H1 (cell line): ENCODE data around the gene LBR. TPM values are rescaled to one million over a fixed set of nuclear protein-coding genes. Genes with fewer than 3 reads are reported as not detected.

ENCODE experiments used
- CTCF ChIA-PET: fragments of 300-600 bp; sonication (Branson Sonifier 250); formaldehyde crosslinking; loops from one replicate; lab custom pipeline; 2021; ENCODE audit not compliant: partially characterized antibody; lab: Charles Lee
- POLR2A ChIA-PET: fragments of 300-600 bp; sonication (Branson Sonifier 250); formaldehyde crosslinking; loops from one replicate; lab custom pipeline; 2021; ENCODE audit warnings: inconsistent platforms; ENCODE audit not compliant: partially characterized antibody; lab: Charles Lee
- DNase-seq, 2 experiments: peaks; one replicate each; pipeline versions ENCODE4 v3.0.0 to v3.0.0-alpha.2; 2010 to 2022; ENCODE audit warnings: low spot score in 2 of 2, low read depth in 1 of 2, mixed read lengths in 1 of 2
- FAIRE-seq: peaks from 2 replicates; lab custom pipeline; 2011; peaks lifted over from hg19 to GRCh38; lab: Jason Lieb, UNC
- H2AFZ ChIP-seq: 2 replicates; pipeline ENCODE4 v1.8.1; 2012; ENCODE audit warnings: low read length, inconsistent platforms
- H2AK5ac ChIP-seq: 2 replicates; pipeline ENCODE4 v1.6.1; 2013; ENCODE audit warnings: low read depth, low read length
- H2BK120ac ChIP-seq: replicated peaks from 2 replicates; pipeline ENCODE3; 2013; ENCODE audit warnings: low read depth, low read length, inconsistent platforms
- H2BK12ac ChIP-seq: 2 replicates; pipeline ENCODE4 v1.6.1; 2013; ENCODE audit warnings: low read depth, low read length
- H2BK15ac ChIP-seq: 2 replicates; pipeline ENCODE4 v1.6.1; 2013; ENCODE audit warnings: low read length
- H2BK20ac ChIP-seq: 2 replicates; pipeline ENCODE4 v1.6.1; 2013; ENCODE audit warnings: low read length
- H2BK5ac ChIP-seq: 2 replicates; pipeline ENCODE4 v1.6.1; 2013; ENCODE audit warnings: low read depth, low read length
- H3K14ac ChIP-seq: 2 replicates; pipeline ENCODE4 v1.6.1; 2013; ENCODE audit warnings: inconsistent platforms; ENCODE audit not compliant: insufficient read length
- H3K18ac ChIP-seq: 2 replicates; pipeline ENCODE4 v1.6.1; 2013; ENCODE audit warnings: low read length; ENCODE audit errors: extremely low read depth
- H3K23ac ChIP-seq: 2 replicates; pipeline ENCODE4 v1.6.1; 2013; ENCODE audit warnings: inconsistent platforms; ENCODE audit not compliant: insufficient read length
- H3K23me2 ChIP-seq: 2 replicates; pipeline ENCODE4 v1.6.1; 2013; ENCODE audit warnings: low read depth, low read length
- H3K27ac ChIP-seq: 2 replicates; pipeline ENCODE4 v1.6.1; 2011; ENCODE audit warnings: low read depth, low read length, inconsistent platforms
- H3K27me3 ChIP-seq, 4 experiments: replicated peaks in 1 of 4; 1 replicate in 1 of 4; 2 replicates in 3 of 4; pipeline versions ENCODE4 v1.6.1 to v1.8.1; 2011 to 2013; ENCODE audit warnings: low read length in 3 of 4, mild to moderate bottlenecking in 3 of 4, inconsistent platforms in 2 of 4, mixed read lengths in 2 of 4, moderate library complexity in 1 of 4; ENCODE audit not compliant: control insufficient read depth in 3 of 4, insufficient read depth in 3 of 4; ENCODE audit errors: extremely low read depth in 1 of 4
- H3K36me3 ChIP-seq, 4 experiments: 2 replicates each; pipeline versions ENCODE4 v1.6.1 to v1.8.1; 2011 to 2013; ENCODE audit warnings: mild to moderate bottlenecking in 4 of 4, low read length in 3 of 4, moderate library complexity in 2 of 4, control low read depth in 1 of 4, inconsistent platforms in 1 of 4; ENCODE audit not compliant: insufficient read depth in 4 of 4, control insufficient read depth in 2 of 4
- H3K4ac ChIP-seq: replicated peaks from 2 replicates; pipeline ENCODE3; 2013; ENCODE audit warnings: low read length, low read depth, mixed read lengths, inconsistent platforms; ENCODE audit not compliant: insufficient read length
- H3K4me1 ChIP-seq, 4 experiments: replicated peaks in 1 of 4; 1 replicate in 1 of 4; 2 replicates in 3 of 4; pipeline versions ENCODE4 v1.6.1 to v1.8.1; 2011 to 2013; ENCODE audit warnings: low read length in 3 of 4, inconsistent platforms in 2 of 4, mixed read lengths in 1 of 4; ENCODE audit not compliant: insufficient read depth in 4 of 4, control insufficient read depth in 3 of 4
- H3K4me2 ChIP-seq, 2 experiments: 2 replicates each; pipeline versions ENCODE4 v1.6.1 to v1.8.1; 2011 to 2013; ENCODE audit warnings: low read depth in 2 of 2, low read length in 2 of 2, control low read depth in 1 of 2, inconsistent platforms in 1 of 2, mild to moderate bottlenecking in 1 of 2; ENCODE audit not compliant: insufficient read depth in 1 of 2
- H3K4me3 ChIP-seq, 4 experiments: fragments of 200-600, 300-600 bp in 1 of 4; sonication (generic), shearing (Covaris generic), sonication (Bioruptor Twin) in 1 of 4; 2 replicates each; pipeline versions ENCODE4 v1.5.1 to v1.8.1; 2011 to 2016; ENCODE audit warnings: low read length in 4 of 4, low read depth in 3 of 4, control low read depth in 2 of 4, inconsistent platforms in 2 of 4, mild to moderate bottlenecking in 2 of 4, mixed read lengths in 1 of 4, moderate library complexity in 1 of 4; ENCODE audit not compliant: insufficient read depth in 2 of 4; ENCODE audit errors: extremely low read depth in 1 of 4
- H3K56ac ChIP-seq: replicated peaks from 2 replicates; pipeline ENCODE3; 2013; ENCODE audit warnings: low read depth, mild to moderate bottlenecking, mixed read lengths, low read length, inconsistent platforms; ENCODE audit not compliant: insufficient read length
- H3K79me1 ChIP-seq: 2 replicates; pipeline ENCODE4 v1.6.1; 2013; ENCODE audit warnings: low read depth, low read length, control low read depth
- H3K79me2 ChIP-seq, 2 experiments: 2 replicates each; pipeline versions ENCODE4 v1.6.1 to v1.8.1; 2012 to 2013; ENCODE audit warnings: low read length in 2 of 2, mild to moderate bottlenecking in 2 of 2, inconsistent platforms in 1 of 2; ENCODE audit not compliant: insufficient read depth in 2 of 2, control insufficient read depth in 1 of 2
- H3K9ac ChIP-seq, 4 experiments: replicated peaks in 1 of 4; 1 replicate in 1 of 4; 2 replicates in 3 of 4; pipeline versions ENCODE4 v1.6.1 to v1.8.1; 2011 to 2013; ENCODE audit warnings: low read depth in 3 of 4, low read length in 3 of 4, control low read depth in 2 of 4, mild to moderate bottlenecking in 2 of 4, moderate library complexity in 2 of 4, inconsistent platforms in 1 of 4; ENCODE audit errors: extremely low read depth in 1 of 4
- H3K9me3 ChIP-seq, 2 experiments: 2 replicates each; pipeline versions ENCODE4 v1.6.1 to v1.8.1; 2012 to 2013; ENCODE audit warnings: mild to moderate bottlenecking in 2 of 2, moderate library complexity in 2 of 2, control low read depth in 1 of 2, inconsistent platforms in 1 of 2, low read depth in 1 of 2, low read length in 1 of 2, mixed read lengths in 1 of 2; ENCODE audit not compliant: insufficient read depth in 2 of 2
- H4K20me1 ChIP-seq, 2 experiments: replicated peaks in 1 of 2; 2 replicates each; pipeline versions ENCODE3 to v1.8.1; 2011 to 2013; ENCODE audit warnings: inconsistent platforms in 2 of 2, low read length in 2 of 2, mild to moderate bottlenecking in 1 of 2; ENCODE audit not compliant: insufficient read depth in 2 of 2, control insufficient read depth in 1 of 2
- H4K5ac ChIP-seq: 2 replicates; pipeline ENCODE4 v1.6.1; 2013; ENCODE audit warnings: low read length, low read depth, mixed read lengths, inconsistent platforms; ENCODE audit not compliant: insufficient read length
- H4K8ac ChIP-seq: 2 replicates; pipeline ENCODE4 v1.8.0; 2013; ENCODE audit warnings: mild to moderate bottlenecking, moderate library complexity, low read length, inconsistent platforms; ENCODE audit not compliant: insufficient read depth; ENCODE audit errors: extremely low read depth
- H4K91ac ChIP-seq: replicated peaks from 2 replicates; pipeline ENCODE3; 2013; ENCODE audit warnings: low read length, mixed read lengths, inconsistent platforms; ENCODE audit not compliant: insufficient read length
- CBX5 ChIP-seq: fragments of 300-800, 300-1000 bp; sonication (generic); IDR thresholded peaks from 2 replicates; pipeline ENCODE4 v1.7.1; 2016; ENCODE audit warnings: antibody characterized with exemption, low read length, low read depth
- CTBP2 ChIP-seq: IDR thresholded peaks from 2 replicates; pipeline ENCODE4 v1.7.0; 2011; ENCODE audit warnings: borderline replicate concordance, mild to moderate bottlenecking, moderate library complexity, mixed read lengths, low read length; ENCODE audit not compliant: insufficient read depth, insufficient read length
- EZH2 ChIP-seq: fragments of 200-600 bp; sonication (generic); IDR thresholded peaks from 2 replicates; pipeline ENCODE4 v1.7.1; 2012; ENCODE audit warnings: low read depth, mild to moderate bottlenecking, moderate library complexity, low read length, inconsistent platforms; ENCODE audit not compliant: severe bottlenecking
- JUN ChIP-seq: IDR thresholded peaks from 2 replicates; pipeline ENCODE4 v1.6.1; 2011; ENCODE audit warnings: low read depth, mild to moderate bottlenecking, improper control_type of control experiment, low read length
- NRF1 ChIP-seq: IDR thresholded peaks from 2 replicates; pipeline ENCODE4 v1.6.1; 2011; ENCODE audit warnings: mild to moderate bottlenecking, low read depth, low read length, improper control_type of control experiment
- POLR2AphosphoS5 ChIP-seq: IDR thresholded peaks from 2 replicates; pipeline ENCODE4 v1.6.1; 2011; ENCODE audit warnings: low read depth, low read length
- RBBP5 ChIP-seq: IDR thresholded peaks from 2 replicates; pipeline ENCODE4 v1.7.1; 2012; ENCODE audit warnings: low read depth, mild to moderate bottlenecking, inconsistent platforms, low read length, moderate library complexity, borderline replicate concordance
- RFX5 ChIP-seq: IDR thresholded peaks from 2 replicates; pipeline ENCODE4 v1.6.1; 2011; ENCODE audit warnings: low read depth, low read length, improper control_type of control experiment, borderline replicate concordance
- RXRA ChIP-seq: IDR thresholded peaks from 2 replicates; pipeline ENCODE4 v1.6.1; 2011; ENCODE audit warnings: low read depth, mild to moderate bottlenecking, low read length, moderate library complexity; ENCODE audit not compliant: insufficient read depth
- SP2 ChIP-seq: IDR thresholded peaks from 2 replicates; pipeline ENCODE4 v1.6.1; 2012; ENCODE audit warnings: mild to moderate bottlenecking, low read length, inconsistent platforms
- SP4 ChIP-seq: IDR thresholded peaks from 2 replicates; pipeline ENCODE4 v1.6.1; 2012; ENCODE audit warnings: low read length, inconsistent platforms
- YY1 ChIP-seq: IDR thresholded peaks from 2 replicates; pipeline ENCODE4 v1.6.1; 2011; ENCODE audit warnings: low read depth, mild to moderate bottlenecking, low read length
- WGBS, 2 experiments: shearing (Covaris generic) in 1 of 2; methylation state at CpG; one replicate each; pipeline versions ENCODE4 v1.1.6 to v1.1.7; 2013 to 2015; ENCODE audit warnings: low lambda C conversion rate in 2 of 2, mixed read lengths in 2 of 2, inconsistent platforms in 1 of 2, low coverage in 1 of 2, missing lambda C conversion rate in 1 of 2; ENCODE audit not compliant: insufficient replicate concordance in 2 of 2, insufficient coverage in 1 of 2, insufficient read length in 1 of 2; ENCODE audit errors: extremely low coverage in 1 of 2, missing lambda C conversion rate in 1 of 2; 5-methylcytosine and 5-hydroxymethylcytosine counted together
- polyA plus RNA-seq, 7 experiments: library from polyadenylated mRNA; depleted of rRNA in 3 of 7; stranded (reverse) in 5 of 7; unstranded in 2 of 7; fragments of >200 nt in 5 of 7; fragments of 200-250 nt in 2 of 7; gene quantifications; 1 replicate in 5 of 7; 2 replicates in 1 of 7; 4 replicates in 1 of 7; pipeline versions ENCODE4 v1.2.1 to v1.2.3, GENCODE V29; 2011 to 2013; ENCODE audit warnings: missing spikeins in 2 of 7, mixed read lengths in 2 of 7
- total RNA-seq: library from RNA; stranded (reverse); fragmentation: NEBNext Ultra II Directional; extraction: Animal tissue kit (Norgen Biotek cat#: 25700); gene quantifications from 2 replicates; pipeline ENCODE4 v1.2.1, GENCODE V29; 2021
- TF ChIP-seq, protein P1 (sequence below): IDR thresholded peaks from 2 replicates; pipeline ENCODE4 v1.6.1; 2012; ENCODE audit warnings: inconsistent platforms

The LBR gene
- total and polyA plus RNA-seq, 2 of the 8 experiments (the other 6 are each of a cell fraction or from before 2014, with no cell fraction given): 32.1 to 89.8 TPM

DNA sequence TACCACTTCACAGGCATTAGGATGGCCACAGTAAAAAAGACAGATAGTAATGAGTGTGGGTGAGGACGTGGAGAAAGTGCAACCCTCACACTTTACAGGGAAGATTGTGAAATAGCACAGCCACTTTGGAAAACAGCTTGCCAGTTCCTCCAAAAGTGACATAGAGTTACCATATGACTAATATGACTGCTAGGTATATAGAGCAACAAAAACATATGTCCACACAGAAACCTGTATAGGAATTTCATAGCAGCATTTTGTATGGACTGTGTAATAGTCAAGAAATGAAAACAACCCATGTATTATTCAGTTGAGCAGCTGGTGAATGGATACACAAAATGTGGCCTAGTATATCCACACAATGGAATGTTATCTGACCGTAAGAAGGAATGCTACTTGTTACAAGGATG is 30.4 kb upstream of the LBR start:
- peaks cover 0 to 7% (median 2%) of the 10 kb centered on the region in 4 experiments; a peak in 5 of 7 replicates for H3K4me1 ChIP-seq
- ChIA-PET POLR2A (no interaction called here), CTCF (interaction anchor here (1.2 to 2.5 kb wide), 4 partner anchors 16 to 530 kb away, joined by 3 to 11 read pairs (median 5); no protein-coding TSS in a partner anchor)
- no peak overlapping the region for H3K56ac ChIP-seq
- no peak overlapping the region for H2AFZ ChIP-seq
- H4K91ac ChIP-seq: no peak overlapping the region
- no peak overlapping the region for H2BK20ac ChIP-seq
- no peaks in the 10 kb centered on the region; a peak in 1 of 7 replicates for H3K27me3 ChIP-seq
- H2BK12ac ChIP-seq: no peak overlapping the region
- H3K9me3 ChIP-seq: no peaks in the 10 kb centered on the region
- H3K79me2 ChIP-seq: no peaks in the 10 kb centered on the region
- 93% methylated on average over 2 of the region's 2 CpGs; no CpG with 5 or more reads in 1 of the 2 experiments for WGBS, 2 experiments
- no peak for FAIRE-seq
- no peak overlapping the region for H3K4me2 ChIP-seq
- H2BK15ac ChIP-seq: no peak overlapping the region
- no peak for DNase-seq
- no peak overlapping the region for H3K18ac ChIP-seq
- H3K27ac ChIP-seq: no peak overlapping the region
- H4K5ac ChIP-seq: no peak overlapping the region
- no peak overlapping the region for H2AK5ac ChIP-seq
- no peaks in the 10 kb centered on the region; the same call in 1 of the 2 replicates for H3K23me2 ChIP-seq
- no peak overlapping the region for H2BK120ac ChIP-seq
- H3K36me3 ChIP-seq: no peaks in the 10 kb centered on the region
- H4K8ac ChIP-seq: no peak overlapping the region
- no peaks in the 10 kb centered on the region for H4K20me1 ChIP-seq
- no peak overlapping the region for H2BK5ac ChIP-seq
- no peak overlapping the region for H3K23ac ChIP-seq
- no peak overlapping the region for H3K4me3 ChIP-seq
- no peaks in the 10 kb centered on the region for H3K79me1 ChIP-seq
- H3K4ac ChIP-seq: no peak overlapping the region
- no peak overlapping the region for H3K14ac ChIP-seq
- no peak overlapping the region for H3K9ac ChIP-seq
- TF ChIP-seq RXRA (no peak), EZH2 (no peak), CBX5 (no peak), NRF1 (no peak), JUN (no peak), SP2 (no peak), CTBP2 (no peak), RBBP5 (no peak), YY1 (no peak), SP4 (no peak), POLR2AphosphoS5 (no peak), RFX5 (no peak)
- TF ChIP-seq, protein P1, sequence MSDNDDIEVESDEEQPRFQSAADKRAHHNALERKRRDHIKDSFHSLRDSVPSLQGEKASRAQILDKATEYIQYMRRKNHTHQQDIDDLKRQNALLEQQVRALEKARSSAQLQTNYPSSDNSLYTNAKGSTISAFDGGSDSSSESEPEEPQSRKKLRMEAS: no peak
